Lower leg skin (tissue), 3 donors: ENCODE results near the gene SUCLG1.

Experiments used
- CTCF ChIP-seq, 3 donors: fragments of 450-650 bp; IDR thresholded peaks; one replicate each; pipeline ENCODE4 v1.5.1; 2016; ENCODE audit warnings: antibody characterized with exemption in 3 of 3, mild to moderate bottlenecking in 3 of 3, moderate library complexity in 2 of 3
- POLR2A ChIP-seq, 2 donors: fragments of 450-650 bp; IDR thresholded peaks; one replicate each; pipeline ENCODE4 v1.6.1; 2016 to 2017; ENCODE audit warnings: antibody characterized with exemption in 2 of 2, mild to moderate bottlenecking in 1 of 2, moderate library complexity in 1 of 2

- TF ChIP-seq CTCF (IDR thresholded peaks at IDR 0.05) (no peak), POLR2A (IDR thresholded peaks at IDR 0.05) (no peak)
Measured at GRCh38 chr2:84486441-84487115, 27.5 kb upstream of the SUCLG1 start.
